ENCODE results near the gene IZUMO1. TPM values are rescaled to one million over a fixed set of nuclear protein-coding genes. Genes with fewer than 3 reads are reported as not detected.

The IZUMO1 gene
- total and polyA plus RNA-seq, 2 of the 8 experiments (the other 6 are each of a cell fraction or from before 2014, with no cell fraction given) = 0.33 to 1.8 TPM

DNA sequence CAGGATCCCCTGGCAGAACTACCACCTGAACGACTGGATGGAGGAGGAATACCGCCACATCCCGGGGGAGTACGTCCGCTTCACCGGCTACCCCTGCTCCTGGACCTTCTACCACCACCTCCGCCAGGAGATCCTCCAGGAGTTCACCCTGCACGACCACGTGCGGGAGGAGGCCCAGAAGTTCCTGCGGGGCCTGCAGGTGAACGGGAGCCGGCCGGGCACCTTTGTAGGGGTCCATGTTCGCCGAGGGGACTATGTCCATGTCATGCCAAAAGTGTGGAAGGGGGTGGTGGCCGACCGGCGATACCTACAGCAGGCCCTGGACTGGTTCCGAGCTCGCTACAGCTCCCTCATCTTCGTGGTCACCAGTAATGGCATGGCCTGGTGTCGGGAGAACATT lies 43.4 kb downstream of the IZUMO1 start:
- no peak overlapping the region for H3K23ac ChIP-seq (ENCODE audit: insufficient read length)
- TF ChIP-seq RBBP5 (IDR thresholded peaks at IDR 0.05; ENCODE audit: borderline replicate concordance, low read depth, low read length) (no peak), HDAC2 (IDR thresholded peaks at IDR 0.05; ENCODE audit: borderline replicate concordance in 1 of 2, low read depth in 2 of 2, low read length in 2 of 2) (no peak), JUND (IDR thresholded peaks at IDR 0.05; ENCODE audit: low read length) (no peak), KDM1A (IDR thresholded peaks at IDR 0.05; ENCODE audit: borderline replicate concordance, low read length) (no peak), CREB1 (IDR thresholded peaks at IDR 0.05) (no peak), BCL11A (IDR thresholded peaks at IDR 0.05; ENCODE audit: low read depth in 2 of 2, low read length in 2 of 2) (no peak), TAF7 (optimal IDR thresholded peaks at IDR 0.05; ENCODE audit: borderline replicate concordance, low read depth, low read length) (no peak)
- TF ChIP-seq, protein P1, sequence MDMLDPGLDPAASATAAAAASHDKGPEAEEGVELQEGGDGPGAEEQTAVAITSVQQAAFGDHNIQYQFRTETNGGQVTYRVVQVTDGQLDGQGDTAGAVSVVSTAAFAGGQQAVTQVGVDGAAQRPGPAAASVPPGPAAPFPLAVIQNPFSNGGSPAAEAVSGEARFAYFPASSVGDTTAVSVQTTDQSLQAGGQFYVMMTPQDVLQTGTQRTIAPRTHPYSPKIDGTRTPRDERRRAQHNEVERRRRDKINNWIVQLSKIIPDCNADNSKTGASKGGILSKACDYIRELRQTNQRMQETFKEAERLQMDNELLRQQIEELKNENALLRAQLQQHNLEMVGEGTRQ (IDR thresholded peaks at IDR 0.05; ENCODE audit: low read length) = no peak

More for the DNA sequence above, 43.4 kb downstream of the IZUMO1 start:
- Histone ChIP-seq H2AFZ (ENCODE audit: low read length) (no peak overlapping the region), H2BK15ac (ENCODE audit: low read length) (no peak overlapping the region), H3K79me1 (ENCODE audit: low read depth, low read length) (no peaks in the 10 kb centered on the region), H3K9me3 (ENCODE audit: insufficient read depth in 2 of 2, low read depth in 1 of 2, low read length in 1 of 2) (peaks cover 0 to 4% of the 10 kb centered on the region in 2 experiments; a peak in 1 of 4 replicates), H3K56ac (replicated peaks; ENCODE audit: insufficient read length, low read depth, low read length) (no peak overlapping the region), H3K36me3 (ENCODE audit: control insufficient read depth in 2 of 4, insufficient read depth in 4 of 4, low read length in 3 of 4) (peaks cover 0 to 8% (median 3%) of the 10 kb centered on the region in 4 experiments; a peak in 4 of 8 replicates), H4K20me1 (replicated peaks in 1 of 2; ENCODE audit: control insufficient read depth in 1 of 2, insufficient read depth in 2 of 2, low read length in 2 of 2) (peaks cover 0 to 2% of the 10 kb centered on the region in 2 experiments), H2BK20ac (ENCODE audit: low read length) (no peak overlapping the region), H4K8ac (ENCODE audit: extremely low read depth, insufficient read depth, low read length) (no peak overlapping the region), H3K27me3 (replicated peaks in 1 of 4; ENCODE audit: control insufficient read depth in 3 of 4, extremely low read depth in 1 of 4, insufficient read depth in 3 of 4, low read length in 3 of 4) (no peaks in the 10 kb centered on the region), H3K18ac (ENCODE audit: extremely low read depth, low read length) (no peak overlapping the region), H2BK5ac (ENCODE audit: low read depth, low read length) (no peak overlapping the region), H4K91ac (replicated peaks; ENCODE audit: insufficient read length, low read length) (no peak overlapping the region), H3K14ac (ENCODE audit: insufficient read length) (no peak overlapping the region), H3K23me2 (ENCODE audit: low read depth, low read length) (0 out of 2 replicates have a peak, but pooled peaks cover 2% of the 10 kb centered on the region), H4K5ac (ENCODE audit: insufficient read length, low read depth, low read length) (no peak overlapping the region), H3K4me2 (ENCODE audit: insufficient read depth in 1 of 2, low read depth in 2 of 2, low read length in 2 of 2) (no peak overlapping the region), H3K4me3 (ENCODE audit: extremely low read depth in 1 of 4, insufficient read depth in 2 of 4, low read depth in 3 of 4, low read length in 4 of 4) (no peak overlapping the region), H2BK12ac (ENCODE audit: low read depth, low read length) (no peak overlapping the region), H2AK5ac (ENCODE audit: low read depth, low read length) (no peak overlapping the region), H3K9ac (replicated peaks in 1 of 4; ENCODE audit: extremely low read depth in 1 of 4, low read depth in 3 of 4, low read length in 3 of 4) (no peak overlapping the region), H3K79me2 (ENCODE audit: control insufficient read depth in 1 of 2, insufficient read depth in 2 of 2, low read length in 2 of 2) (no peaks in the 10 kb centered on the region), H3K4ac (replicated peaks; ENCODE audit: insufficient read length, low read depth, low read length) (no peak overlapping the region), H2BK120ac (replicated peaks; ENCODE audit: low read depth, low read length) (no peak overlapping the region), H3K27ac (ENCODE audit: low read depth, low read length) (no peak overlapping the region), H3K4me1 (replicated peaks in 1 of 4; ENCODE audit: control insufficient read depth in 3 of 4, insufficient read depth in 4 of 4, low read length in 3 of 4) (no peaks in the 10 kb centered on the region; a peak in 1 of 7 replicates)
- ChIA-PET POLR2A (ENCODE audit: partially characterized antibody) (interaction anchor here (2.0 to 4.2 kb wide), 2 partner anchors 8 to 57 kb away, joined by 4 to 26 read pairs; partner anchors contain the start of gene CA11), CTCF (ENCODE audit: partially characterized antibody) (interaction anchor here (9.4 kb wide), 1 partner anchor 9 kb away, joined by 42 read pairs; no protein-coding TSS in a partner anchor)
- WGBS, 2 experiments (ENCODE audit: extremely low coverage in 1 of 2, insufficient coverage in 1 of 2, insufficient read length in 1 of 2, insufficient replicate concordance in 2 of 2, low coverage in 1 of 2, low lambda C conversion rate in 2 of 2, missing lambda C conversion rate in 1 of 2) = 95% methylated on average over 23 of the region's 23 CpGs; no CpG with 5 or more reads in 1 of the 2 experiments
- no peak for FAIRE-seq
- no peak for DNase-seq (ENCODE audit: low read depth in 1 of 2, low spot score in 2 of 2)
